Neural progenitor cell (in vitro differentiated cells): ENCODE measurements around the gene RNF31. TPM values are rescaled to one million over a fixed set of nuclear protein-coding genes. Genes with fewer than 3 reads are reported as not detected.

Experiments
- DNase-seq: peaks from one replicate; pipeline ENCODE4 v3.0.0-alpha.2; 2016; ENCODE audit warnings: low spot score
- H2AFZ ChIP-seq: fragments of 200-600 bp; sonication (generic); replicated peaks from 2 replicates; pipeline ENCODE4 v1.6.1; 2016; ENCODE audit warnings: antibody characterized with exemption
- H3F3A ChIP-seq: fragments of 200-600 bp; sonication (generic); 2 replicates; pipeline ENCODE4 v1.6.1; 2016; ENCODE audit warnings: antibody characterized with exemption, low read depth
- H3K27ac ChIP-seq: fragments of 200-600 bp; sonication (generic); 2 replicates; pipeline ENCODE4 v1.5.1; 2016; ENCODE audit warnings: mild to moderate bottlenecking
- H3K27me3 ChIP-seq: fragments of 200-600 bp; sonication (generic); 2 replicates; pipeline ENCODE4 v1.6.1; 2016; ENCODE audit warnings: mild to moderate bottlenecking, moderate library complexity
- H3K36me3 ChIP-seq: fragments of 200-600 bp; sonication (generic); 2 replicates; pipeline ENCODE4 v1.5.1; 2016
- H3K4me1 ChIP-seq: fragments of 200-600 bp; sonication (generic); 2 replicates; pipeline ENCODE4 v1.6.1; 2016; ENCODE audit warnings: mixed run types
- H3K4me2 ChIP-seq: fragments of 200-600 bp; sonication (generic); 2 replicates; pipeline ENCODE4 v1.6.1; 2016
- H3K4me3 ChIP-seq: fragments of 200-600 bp; sonication (generic); 2 replicates; pipeline ENCODE4 v1.5.1; 2016
- H3K79me2 ChIP-seq: fragments of 200-600 bp; sonication (generic); 2 replicates; pipeline ENCODE4 v1.6.1; 2016; ENCODE audit warnings: low read depth
- H3K9ac ChIP-seq: fragments of 200-600 bp; sonication (generic); 2 replicates; pipeline ENCODE4 v1.6.1; 2016
- H3K9me3 ChIP-seq: fragments of 200-600 bp; sonication (generic); 2 replicates; pipeline ENCODE4 v1.5.1; 2016; ENCODE audit warnings: low read depth
- H4K20me1 ChIP-seq: fragments of 200-600 bp; sonication (generic); 2 replicates; pipeline ENCODE4 v1.6.1; 2016; ENCODE audit warnings: low read depth
- H3K27ac Mint-ChIP-seq: 3 replicates; pipeline ENCODE4 v1.8.0; 2021; ENCODE audit warnings: mixed read lengths
- H3K27me3 Mint-ChIP-seq: 2 replicates; pipeline ENCODE4 v1.8.0; 2022; ENCODE audit warnings: low read depth, mild to moderate bottlenecking, inconsistent platforms, moderate library complexity, mixed read lengths; ENCODE audit not compliant: insufficient read depth
- H3K36me3 Mint-ChIP-seq: 3 replicates; pipeline ENCODE4 v1.8.0; 2021; ENCODE audit warnings: mixed read lengths
- H3K4me1 Mint-ChIP-seq: 3 replicates; pipeline ENCODE4 v1.8.0; 2021; ENCODE audit warnings: mixed read lengths
- H3K4me3 Mint-ChIP-seq: 3 replicates; pipeline ENCODE4 v1.8.0; 2021; ENCODE audit warnings: mild to moderate bottlenecking, moderate library complexity, mixed read lengths
- H3K9me3 Mint-ChIP-seq: 3 replicates; pipeline ENCODE4 v1.8.0; 2020; ENCODE audit warnings: mixed read lengths
- CTCF ChIP-seq: fragments of 200-600 bp; sonication (generic); IDR thresholded peaks from 2 replicates; pipeline ENCODE4 v1.5.1; 2017; ENCODE audit warnings: antibody characterized with exemption, mild to moderate bottlenecking
- EZH2 ChIP-seq: fragments of 200-600 bp; sonication (generic); IDR thresholded peaks from 2 replicates; pipeline ENCODE4 v1.6.1; 2017; ENCODE audit warnings: antibody characterized with exemption, mild to moderate bottlenecking, moderate library complexity
- EZH2phosphoT487 ChIP-seq: fragments of 200-600 bp; sonication (generic); IDR thresholded peaks from 2 replicates; pipeline ENCODE4 v1.6.1; 2017; ENCODE audit warnings: antibody characterized with exemption
- total RNA-seq: library from RNA; depleted of rRNA; stranded (reverse); fragments of >200 nt; gene quantifications from 2 replicates; pipeline ENCODE4 v1.2.3, GENCODE V29; 2015; ENCODE audit warnings: low replicate concordance

Gene RNF31
- total RNA-seq, 1 donor from 2014 or later = 28.8 TPM

GRCh38 chr14:24192933-24193332 is 45.6 kb downstream of the RNF31 start:
- peaks cover 15% of the 10 kb centered on the region for H3K79me2 ChIP-seq
- peak overlapping the region; percentile 43 for H3K4me3 Mint-ChIP-seq

GRCh38 chr14:24194186-24194872 is 47.0 kb downstream of the RNF31 start:
- Histone ChIP-seq H3K4me3 (peak overlapping the region; percentile 81), H3K27ac (no peak overlapping the region), H3K4me2 (peak overlapping the region; percentile 92), H3K79me2 (peaks cover 14% of the 10 kb centered on the region), H3K9ac (no peak overlapping the region), H3F3A (peaks cover 31% of the 10 kb centered on the region), H4K20me1 (no peaks in the 10 kb centered on the region), H3K27me3 (no peaks in the 10 kb centered on the region), H2AFZ (no peak overlapping the region), H3K9me3 (no peaks in the 10 kb centered on the region), H3K4me1 (peaks cover 6% of the 10 kb centered on the region), H3K36me3 (no peaks in the 10 kb centered on the region)
- TF ChIP-seq EZH2 (no peak), EZH2phosphoT487 (no peak), CTCF (no peak)
- H3K4me3 Mint-ChIP-seq = peak overlapping the region; percentile 98
- no peak overlapping the region for H3K27ac Mint-ChIP-seq
- H3K27me3 Mint-ChIP-seq = peaks cover 8% of the 10 kb centered on the region
- DNase-seq = no peak
- H3K36me3 Mint-ChIP-seq = peaks cover 24% of the 10 kb centered on the region
- peaks cover 26% of the 10 kb centered on the region for H3K4me1 Mint-ChIP-seq
- H3K9me3 Mint-ChIP-seq = no peaks in the 10 kb centered on the region

More at GRCh38 chr14:24192933-24193332, 45.6 kb downstream of the RNF31 start:
- Histone ChIP-seq H3K4me3 (no peak overlapping the region), H3K27me3 (no peaks in the 10 kb centered on the region), H2AFZ (no peak overlapping the region), H3K36me3 (no peaks in the 10 kb centered on the region), H3K4me2 (no peak overlapping the region), H3K9me3 (no peaks in the 10 kb centered on the region), H3K9ac (no peak overlapping the region), H3K4me1 (peaks cover 6% of the 10 kb centered on the region), H3F3A (peaks cover 43% of the 10 kb centered on the region), H3K27ac (no peak overlapping the region), H4K20me1 (peaks cover 3% of the 10 kb centered on the region)
- Mint-ChIP-seq H3K4me1 (peaks cover 31% of the 10 kb centered on the region), H3K36me3 (peaks cover 21% of the 10 kb centered on the region), H3K27me3 (peaks cover 8% of the 10 kb centered on the region), H3K9me3 (no peaks in the 10 kb centered on the region), H3K27ac (no peak overlapping the region)
- no peak for DNase-seq
- no peak for TF ChIP-seq EZH2
- TF ChIP-seq EZH2phosphoT487 = no peak
- no peak for TF ChIP-seq CTCF

GRCh38 chr14:24194873-24195185 is 47.5 kb downstream of the RNF31 start:
- Mint-ChIP-seq H3K9me3 (no peaks in the 10 kb centered on the region), H3K36me3 (peaks cover 24% of the 10 kb centered on the region), H3K4me3 (peak overlapping the region; percentile 98), H3K27me3 (peaks cover 8% of the 10 kb centered on the region), H3K4me1 (peaks cover 24% of the 10 kb centered on the region), H3K27ac (peak overlapping the region; percentile 60)
- Histone ChIP-seq H3K4me2 (peak overlapping the region; percentile 92), H3F3A (peaks cover 27% of the 10 kb centered on the region), H3K36me3 (no peaks in the 10 kb centered on the region), H3K4me1 (peaks cover 6% of the 10 kb centered on the region), H3K4me3 (peak overlapping the region; percentile 81), H2AFZ (peak overlapping the region; percentile 87), H3K9ac (no peak overlapping the region), H3K79me2 (peaks cover 14% of the 10 kb centered on the region), H4K20me1 (no peaks in the 10 kb centered on the region), H3K9me3 (no peaks in the 10 kb centered on the region), H3K27me3 (no peaks in the 10 kb centered on the region), H3K27ac (no peak overlapping the region)
- no peak for DNase-seq
- TF ChIP-seq CTCF (no peak), EZH2phosphoT487 (no peak), EZH2 (no peak)
